Stimulated activated memory B cell treated with anti-CD40 and anti-IgM and Interleukin-4, amounts not matched to agents 10 μg/mL and 1 μg/mL and 100 μg/mL, for 72 hours (primary cell): ENCODE results near the gene KRT5.

ENCODE experiments used
- ATAC-seq: fragments of 150-1000 bp; cut with Tn5 transposase; 2 replicates; pipeline ENCODE4 v1.10.0; 2021
- H3K27ac Mint-ChIP-seq: one replicate; pipeline ENCODE4 v1.8.0; 2022; ENCODE audit warnings: mild to moderate bottlenecking, mixed read lengths
- H3K27me3 Mint-ChIP-seq: one replicate; pipeline ENCODE4 v1.8.0; 2022; ENCODE audit warnings: mixed read lengths
- H3K36me3 Mint-ChIP-seq: one replicate; pipeline ENCODE4 v1.8.0; 2022; ENCODE audit warnings: mixed read lengths
- H3K4me1 Mint-ChIP-seq: one replicate; pipeline ENCODE4 v1.8.0; 2022; ENCODE audit warnings: mixed read lengths
- H3K4me3 Mint-ChIP-seq: one replicate; pipeline ENCODE4 v1.8.0; 2022; ENCODE audit warnings: mild to moderate bottlenecking, moderate library complexity, mixed read lengths
- H3K9me3 Mint-ChIP-seq: one replicate; pipeline ENCODE4 v1.8.0; 2022; ENCODE audit warnings: mixed read lengths

Gene KRT5

DNA sequence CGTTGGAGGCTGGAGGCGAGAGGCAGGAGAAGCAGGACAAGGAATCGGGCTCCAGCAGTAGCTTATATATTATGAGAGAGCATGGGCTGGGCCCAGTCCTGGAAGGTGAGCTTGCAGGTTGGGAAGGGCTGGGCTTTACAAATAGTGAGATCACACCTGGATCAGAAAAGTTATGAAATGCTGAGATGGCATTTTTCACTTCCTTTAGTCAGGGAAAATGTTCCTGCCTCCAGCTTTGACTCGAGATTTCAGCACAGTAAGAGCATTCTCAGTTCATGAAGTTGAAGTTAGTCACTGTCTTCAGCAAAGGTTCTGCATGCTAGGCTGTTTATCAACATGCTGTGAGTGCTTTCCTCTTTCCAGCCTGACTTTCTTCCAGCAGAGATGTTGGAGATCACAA lies 46.4 kb downstream of the KRT5 start, which contains the start of gene KRT6C:
Gene KRT6C (minus strand): TSS at position 38 of the 400 bp plus-strand sequence. CDS start 68 bp downstream, outside the sequence.
- no peaks in the 10 kb centered on the region for H3K36me3 Mint-ChIP-seq
- ATAC-seq = no peak
- no peak within 1 kb of the TSS for H3K27ac Mint-ChIP-seq
- H3K4me3 Mint-ChIP-seq = no peak within 1 kb of the TSS
- no peaks in the 10 kb centered on the region for H3K4me1 Mint-ChIP-seq
- H3K9me3 Mint-ChIP-seq = peaks cover 5% of the 10 kb centered on the region
- no peaks in the 10 kb centered on the region for H3K27me3 Mint-ChIP-seq

DNA sequence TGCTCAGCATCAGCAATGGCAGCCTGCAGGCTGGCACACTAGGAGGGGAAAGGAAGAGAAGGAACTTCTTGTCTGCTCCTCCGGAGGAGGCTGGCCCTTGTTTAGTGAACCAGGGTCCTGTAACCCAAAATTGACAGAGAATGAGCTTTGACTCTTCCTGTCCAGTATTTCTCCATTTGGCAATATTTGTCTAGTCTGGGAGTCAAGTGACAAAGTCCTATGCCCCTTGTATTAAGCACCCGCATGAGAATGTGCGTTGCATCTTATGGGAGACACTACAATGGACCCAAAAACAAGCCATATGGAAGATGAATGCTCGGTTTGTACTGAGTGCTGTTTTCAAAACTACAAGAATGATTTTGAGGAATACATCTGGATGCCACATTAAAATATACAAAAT lies 50.3 kb downstream of the KRT5 start:
- H3K9me3 Mint-ChIP-seq = no peaks in the 10 kb centered on the region

DNA sequence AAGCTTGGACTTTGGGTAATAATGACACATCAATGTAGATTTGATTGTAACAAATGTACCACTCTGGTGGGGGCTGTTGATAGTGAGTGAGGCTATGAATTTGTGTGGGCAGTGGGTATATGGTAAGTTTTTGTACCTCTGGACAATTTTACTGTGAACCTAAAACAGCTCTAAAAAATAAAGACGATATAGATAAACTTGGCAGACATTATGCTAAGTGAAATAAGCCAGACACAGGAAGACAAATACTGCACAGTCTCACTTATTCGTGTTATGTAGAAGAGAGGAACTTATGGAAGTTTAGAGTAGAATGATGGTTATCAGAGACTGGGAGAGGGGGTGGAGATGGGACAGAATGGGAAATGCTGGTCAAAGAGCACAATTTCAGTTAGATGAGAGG lies 55.3 kb downstream of the KRT5 start:
- ATAC-seq = no peak
- Mint-ChIP-seq H3K27me3 (peaks cover under 1% of the 10 kb centered on the region), H3K4me1 (no peaks in the 10 kb centered on the region), H3K36me3 (no peaks in the 10 kb centered on the region), H3K27ac (no peak overlapping the region), H3K4me3 (no peak overlapping the region), H3K9me3 (no peaks in the 10 kb centered on the region)

More for the DNA sequence above, 50.3 kb downstream of the KRT5 start:
- ATAC-seq = no peak
- no peak overlapping the region for H3K27ac Mint-ChIP-seq
- no peaks in the 10 kb centered on the region for H3K27me3 Mint-ChIP-seq
- no peaks in the 10 kb centered on the region for H3K36me3 Mint-ChIP-seq
- no peak overlapping the region for H3K4me3 Mint-ChIP-seq
- H3K4me1 Mint-ChIP-seq = no peaks in the 10 kb centered on the region
